GM18868 (cell line): ENCODE results near the gene UNC5B.
"Not testable (repeated sequence)": the region's sequence is repeated elsewhere in the genome, so short reads cannot be mapped to it uniquely, and the experiment has no call there.

ENCODE experiments used
- ATAC-seq: cut with Tn5 transposase; IDR thresholded peaks from one replicate; pipeline ENCODE4 v1.9.1; 2021; ENCODE audit warnings: mild to moderate bottlenecking, moderate library complexity; ENCODE audit not compliant: unreplicated experiment

Gene UNC5B

DNA sequence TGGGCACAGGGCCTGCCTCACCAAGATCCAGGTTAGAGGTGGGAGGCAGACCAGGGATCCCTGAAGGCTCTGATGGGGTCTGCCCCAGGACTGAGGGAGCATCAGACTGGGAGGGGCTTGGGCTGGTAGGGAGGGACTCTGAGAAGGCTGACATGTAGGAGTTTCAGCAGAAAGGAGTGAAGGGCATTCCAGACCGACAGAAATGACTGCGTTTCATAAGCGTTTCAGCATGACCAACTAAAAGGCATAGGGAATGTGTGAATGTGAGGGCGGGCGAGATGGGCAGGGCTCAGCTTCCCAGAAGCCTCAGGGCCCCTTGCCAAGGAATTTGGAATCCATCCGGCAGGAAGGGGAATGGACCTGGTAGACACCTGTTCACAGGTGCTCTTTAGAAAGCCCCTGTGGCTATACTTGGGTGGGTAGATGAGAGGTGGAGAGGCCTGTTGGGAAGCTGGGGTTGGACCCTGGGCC, 81.8 kb downstream of the UNC5B start:
- no peak for ATAC-seq

DNA sequence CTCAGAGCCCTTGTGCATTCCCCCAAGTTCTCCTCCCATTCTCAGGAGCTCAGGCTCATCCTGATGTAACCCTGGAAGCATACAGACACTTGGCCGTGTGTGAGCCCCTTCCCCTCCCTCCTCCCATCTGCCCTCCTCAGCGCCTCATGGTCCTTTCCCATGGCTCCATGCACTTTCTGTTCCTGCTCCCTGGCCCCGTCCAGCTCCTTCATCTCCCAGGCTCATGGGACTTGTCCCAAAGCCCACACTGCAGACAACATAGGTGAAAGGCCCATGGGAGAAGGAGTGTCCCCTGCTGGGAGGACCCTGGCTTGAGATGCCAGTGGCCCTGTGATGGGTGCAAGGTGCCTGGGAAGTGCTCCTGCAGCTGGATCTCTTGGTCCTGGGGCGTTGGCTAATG, 82.5 kb downstream of the UNC5B start:
- no peak for ATAC-seq

DNA sequence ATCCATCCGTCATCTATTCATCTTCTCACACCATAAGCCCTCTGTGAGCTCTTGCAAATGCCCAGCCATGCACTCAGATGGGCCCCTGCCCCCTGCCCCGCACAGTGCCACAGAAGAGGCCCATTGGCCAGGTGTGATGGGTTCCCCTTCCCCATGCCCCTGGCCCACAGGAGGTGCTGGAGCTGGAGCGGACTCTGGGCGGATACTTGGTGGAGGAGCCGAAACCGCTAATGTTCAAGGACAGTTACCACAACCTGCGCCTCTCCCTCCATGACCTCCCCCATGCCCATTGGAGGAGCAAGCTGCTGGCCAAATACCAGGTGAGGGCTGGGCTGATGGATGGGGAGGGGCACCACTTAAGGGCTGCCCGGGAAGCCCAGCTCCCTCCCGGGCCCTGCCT, 83.3 kb downstream of the UNC5B start:
- ATAC-seq: no peak

DNA sequence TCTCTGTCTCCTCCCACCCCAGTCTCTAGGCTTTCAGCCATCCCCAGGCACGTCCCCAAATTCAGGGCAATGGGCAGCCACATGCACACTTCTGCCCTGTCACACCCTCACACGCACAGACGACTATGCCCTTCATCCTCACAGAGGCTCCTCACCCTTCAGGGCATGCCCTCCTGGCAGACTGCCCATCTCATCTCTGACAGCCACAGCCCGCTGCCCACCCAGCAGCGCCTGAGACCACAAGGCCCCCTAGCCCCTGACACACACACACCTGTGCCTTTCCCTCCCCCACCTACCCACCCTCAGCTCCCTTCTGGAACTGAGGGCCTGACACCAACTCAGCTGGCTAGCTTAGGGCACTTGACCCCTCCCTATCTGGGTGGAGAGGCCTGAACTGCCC, 83.7 kb downstream of the UNC5B start:
- ATAC-seq: no peak

DNA sequence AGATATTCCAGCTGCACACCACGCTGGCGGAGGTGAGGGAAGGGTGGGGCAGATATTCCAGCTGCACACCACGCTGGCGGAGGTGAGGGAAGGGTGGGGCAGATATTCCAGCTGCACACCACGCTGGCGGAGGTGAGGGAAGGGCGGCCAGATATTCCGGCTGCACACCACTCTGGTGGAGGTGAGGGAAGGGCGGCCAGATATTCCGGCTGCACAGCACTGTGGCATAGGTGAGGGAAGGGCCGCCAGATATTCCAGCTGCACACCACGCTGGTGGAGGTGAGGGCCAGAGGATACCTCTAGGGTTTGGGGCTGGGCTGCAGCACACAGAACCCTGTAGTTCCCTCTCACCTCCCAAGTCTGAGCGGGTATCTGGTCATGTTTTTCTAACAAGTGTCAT, 84.4 kb downstream of the UNC5B start:
- ATAC-seq: not testable (repeated sequence)

DNA sequence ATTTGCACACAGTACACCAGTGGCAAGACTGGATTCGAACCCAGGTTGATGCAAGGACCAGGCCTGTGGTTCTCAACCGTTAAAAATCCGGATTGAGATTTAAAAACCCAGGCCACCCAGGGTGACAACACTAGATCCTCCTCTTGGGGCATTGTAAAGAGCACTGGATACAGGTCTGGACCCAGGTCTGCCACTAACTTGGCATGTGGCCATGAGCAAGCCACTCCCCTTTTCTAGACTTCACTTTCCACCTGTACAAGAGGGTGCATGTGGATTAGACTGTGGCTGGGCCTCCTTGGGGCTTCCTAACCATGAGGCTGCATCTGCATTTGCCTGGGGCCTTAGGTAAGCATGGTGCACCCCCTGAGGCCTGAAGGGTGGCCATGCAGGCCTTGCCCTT, 85.0 kb downstream of the UNC5B start:
- no peak for ATAC-seq

DNA sequence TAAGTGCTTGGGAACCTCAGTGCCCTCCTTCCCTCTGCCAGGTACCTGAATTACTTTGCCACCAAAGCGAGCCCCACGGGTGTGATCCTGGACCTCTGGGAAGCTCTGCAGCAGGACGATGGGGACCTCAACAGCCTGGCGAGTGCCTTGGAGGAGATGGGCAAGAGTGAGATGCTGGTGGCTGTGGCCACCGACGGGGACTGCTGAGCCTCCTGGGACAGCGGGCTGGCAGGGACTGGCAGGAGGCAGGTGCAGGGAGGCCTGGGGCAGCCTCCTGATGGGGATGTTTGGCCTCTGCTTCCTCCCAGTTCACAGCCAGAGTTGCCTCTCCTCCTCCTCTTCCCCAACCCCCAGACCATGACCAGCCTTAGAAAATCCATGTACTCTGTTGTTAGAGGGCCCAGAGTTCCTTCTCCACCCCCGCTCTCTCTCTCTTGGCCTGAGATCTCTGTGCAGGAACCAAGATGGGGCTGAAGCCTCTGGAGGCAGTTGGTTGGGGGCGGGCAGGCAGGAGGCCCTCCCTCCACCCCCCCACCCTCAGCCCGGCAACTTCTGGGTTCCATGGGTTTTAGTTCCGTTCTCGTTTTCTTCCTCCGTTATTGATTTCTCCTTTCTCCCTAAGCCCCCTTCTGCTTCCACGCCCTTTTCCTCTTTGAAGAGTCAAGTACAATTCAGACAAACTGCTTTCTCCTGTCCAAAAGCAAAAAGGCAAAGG, 86.9 kb downstream of the UNC5B start:
- ATAC-seq: no peak

DNA sequence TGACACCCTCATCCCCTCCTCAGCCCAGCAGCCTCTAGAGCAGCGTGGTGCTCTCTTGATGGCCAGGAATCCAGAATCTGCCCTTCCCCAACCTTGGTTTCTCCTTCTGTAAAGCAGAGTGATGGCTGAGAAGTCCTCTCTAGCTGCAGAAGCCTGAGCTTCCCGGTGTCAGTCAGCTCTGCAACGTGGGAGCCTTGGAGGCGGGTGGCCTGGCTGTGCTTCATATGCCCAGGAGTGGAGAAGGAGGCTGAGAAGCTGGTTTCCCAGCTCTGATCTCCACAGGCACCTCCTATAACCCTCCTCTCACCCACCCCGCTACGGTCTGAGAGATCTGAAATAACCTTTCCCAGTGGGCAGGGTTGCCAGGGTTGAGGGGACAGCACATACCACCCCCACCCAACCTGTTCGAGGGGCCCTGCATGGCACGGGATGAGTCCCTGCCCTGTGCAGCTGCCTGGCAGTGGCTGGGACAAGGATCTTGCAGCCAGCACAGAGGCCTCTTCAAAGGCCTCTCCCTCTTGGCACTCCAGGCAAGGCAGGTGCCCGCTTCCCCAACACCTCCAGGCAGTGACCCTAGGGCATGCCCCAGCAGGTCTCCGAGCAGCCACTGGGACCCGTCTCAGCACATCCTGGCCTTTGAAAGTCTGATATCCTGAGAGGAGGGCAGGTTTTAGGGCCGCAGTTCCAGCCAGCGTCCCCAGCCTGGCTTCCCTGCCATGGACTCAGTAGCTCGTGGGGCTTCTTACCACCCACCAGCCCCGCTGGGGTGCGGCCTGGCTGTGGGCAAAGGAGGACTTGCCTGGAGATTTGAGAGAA, 88.4 kb downstream of the UNC5B start:
- ATAC-seq: no peak

DNA sequence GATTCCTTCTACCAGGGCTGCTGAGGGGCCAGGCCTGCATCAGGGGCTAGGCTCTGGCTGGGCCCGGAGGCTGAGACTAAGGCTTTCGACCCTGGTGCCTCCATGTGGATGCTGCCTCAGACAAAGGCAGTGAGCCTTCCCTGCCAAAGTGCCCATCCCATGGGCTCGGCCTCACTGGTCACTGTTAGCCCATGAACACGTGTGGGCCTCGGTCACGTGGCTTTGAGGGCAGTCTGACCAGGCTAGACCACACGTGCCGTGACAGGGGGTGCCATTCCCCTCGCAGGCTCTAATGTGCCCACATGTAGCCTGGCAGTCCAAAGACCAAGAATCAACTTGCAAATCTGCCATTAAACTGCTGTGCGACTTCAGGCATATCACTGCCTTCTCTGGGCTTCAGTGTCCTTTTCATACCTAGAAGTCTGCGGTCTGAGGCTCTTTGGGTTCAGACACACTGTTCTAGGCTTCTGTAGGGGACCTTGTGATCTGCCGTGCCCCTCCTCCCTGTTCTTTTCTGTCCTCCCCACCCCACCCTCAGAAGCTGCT, 89.1 kb downstream of the UNC5B start:
- ATAC-seq: no peak

DNA sequence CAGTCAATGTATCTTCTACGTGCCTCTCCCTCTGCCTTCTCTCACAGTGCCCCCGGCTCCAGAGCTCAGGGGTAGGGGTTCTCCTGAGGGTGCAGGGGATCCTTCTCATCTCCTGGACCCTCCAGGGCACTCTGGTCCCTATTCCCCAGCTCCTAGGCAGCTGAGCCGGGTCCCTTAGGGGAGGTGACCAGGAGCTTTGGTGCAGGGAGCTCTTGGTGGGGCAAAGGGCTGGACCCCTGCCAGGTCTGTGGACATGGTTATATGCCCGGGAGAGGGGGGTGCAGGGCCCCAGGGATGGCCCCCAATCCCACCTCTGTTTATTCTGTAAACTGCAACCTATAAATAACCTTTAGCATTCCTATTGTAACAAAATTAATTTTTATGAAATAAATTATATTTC, 90.1 kb downstream of the UNC5B start:
- ATAC-seq: no peak

DNA sequence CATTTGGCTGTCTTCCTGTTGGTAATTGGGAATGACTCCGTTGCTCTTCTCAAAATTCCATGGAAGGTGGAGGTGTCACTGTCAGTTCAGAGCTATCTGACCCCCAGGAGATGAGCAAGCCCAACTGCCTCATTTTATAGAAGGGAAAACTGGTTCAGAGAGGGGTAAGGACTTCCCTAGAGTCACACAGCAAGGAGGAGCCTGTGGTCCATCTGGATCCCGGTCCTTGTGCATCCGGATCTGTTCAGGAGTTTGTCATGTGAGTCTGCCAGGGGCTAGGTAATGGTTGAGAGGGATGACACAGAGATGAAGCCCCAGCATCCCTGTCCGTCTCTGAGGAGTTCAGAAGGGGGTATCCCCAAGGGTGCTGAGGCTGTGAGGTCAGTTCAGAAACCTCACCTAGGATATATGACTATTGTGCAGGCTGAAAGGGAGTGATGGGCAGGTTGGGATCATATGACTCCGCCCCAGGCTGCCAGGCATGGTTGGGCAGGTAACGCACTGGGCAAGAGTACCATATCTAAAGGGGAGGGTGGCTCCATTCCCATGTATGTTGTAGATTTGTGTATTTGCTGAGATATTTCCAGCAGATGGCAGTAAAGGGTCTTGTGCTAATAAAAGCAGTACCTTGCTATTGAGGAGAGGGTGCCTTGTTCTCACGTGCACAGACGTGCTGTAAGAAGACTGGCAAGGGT, 90.7 kb downstream of the UNC5B start:
- ATAC-seq: no peak

DNA sequence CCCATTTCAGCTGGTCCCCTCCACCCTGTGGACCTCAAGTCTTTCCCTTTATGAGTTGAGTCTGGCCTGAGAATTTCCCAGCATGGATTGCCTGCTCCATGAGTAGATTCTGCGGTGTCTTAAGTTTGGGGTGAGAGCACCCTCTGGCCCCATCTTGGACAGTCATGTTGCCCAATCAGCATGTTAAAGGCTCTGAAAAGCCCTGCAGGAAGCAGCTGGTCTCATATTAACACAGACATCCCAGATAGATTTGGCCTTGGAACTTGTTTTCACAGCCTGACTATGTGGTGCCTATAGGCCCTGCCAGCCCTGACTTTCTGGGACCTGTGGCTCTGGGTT, 91.2 kb downstream of the UNC5B start:
- no peak for ATAC-seq

DNA sequence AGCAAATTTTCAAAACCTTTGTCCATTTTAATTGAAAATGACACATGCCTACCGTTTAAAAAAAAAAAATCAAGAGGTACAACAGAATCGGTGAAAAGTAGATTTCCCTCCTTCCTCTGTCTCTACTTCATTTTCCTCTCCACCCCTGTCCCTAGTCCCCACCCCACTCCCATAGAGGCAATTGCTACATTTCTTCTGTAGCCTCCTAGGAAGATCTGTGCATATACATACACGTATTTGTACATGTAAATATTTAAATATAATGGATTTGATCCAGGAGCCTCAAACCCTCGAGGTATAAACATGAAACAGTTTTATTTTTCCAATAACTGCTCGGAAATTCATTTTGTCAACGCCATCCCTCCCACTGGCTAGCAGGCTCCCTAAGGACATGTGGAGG, 92.5 kb downstream of the UNC5B start:
- no peak for ATAC-seq

DNA sequence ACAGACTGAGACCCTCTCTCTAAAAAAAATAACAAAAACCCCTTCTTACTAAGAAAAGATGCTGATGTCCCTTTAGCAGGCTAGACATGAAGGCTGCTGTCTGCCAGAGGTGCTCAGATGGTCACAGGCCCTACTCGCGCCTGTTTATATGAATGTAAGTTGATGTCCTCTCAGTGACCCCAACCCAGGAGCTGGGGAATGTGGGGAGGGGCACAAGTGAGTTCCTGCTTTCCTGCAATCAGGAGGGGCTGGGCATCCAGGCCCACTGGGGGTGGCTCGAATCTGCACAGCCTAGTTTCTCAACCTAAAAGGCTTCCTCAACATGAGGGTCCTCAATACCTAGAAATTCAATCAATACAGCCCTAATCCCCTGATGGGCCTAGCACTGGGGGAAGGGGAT, 94.6 kb downstream of the UNC5B start:
- no peak for ATAC-seq

DNA sequence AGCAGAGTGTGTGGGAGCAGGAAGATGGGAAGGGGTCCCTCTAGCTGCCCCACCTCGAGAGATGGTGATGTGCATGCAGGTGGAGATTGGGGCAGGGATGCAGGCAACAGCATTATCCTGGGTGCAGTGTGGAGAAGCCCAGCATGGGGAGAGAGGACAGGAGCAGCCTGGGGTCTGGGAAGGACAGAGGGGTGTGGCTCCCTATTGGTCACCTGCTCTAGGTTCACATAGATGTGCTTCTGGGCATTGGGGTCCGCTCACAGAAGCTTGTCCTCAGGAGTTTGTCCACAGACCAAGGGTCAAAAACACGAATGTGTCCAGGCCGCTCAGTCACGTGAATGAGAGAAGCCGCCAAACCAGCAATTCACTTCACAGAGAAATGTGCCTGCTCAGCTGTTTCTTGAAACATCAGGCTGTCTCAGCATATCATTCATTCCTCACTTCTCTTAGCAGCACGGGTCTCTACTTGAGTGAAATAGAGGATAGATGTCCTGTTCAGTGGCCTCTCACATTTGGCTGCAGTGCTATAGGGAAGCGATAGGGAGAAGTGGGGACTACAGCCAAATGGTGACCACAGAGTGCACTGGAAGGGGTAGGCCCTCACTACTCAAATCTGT, 95.2 kb downstream of the UNC5B start:
- no peak for ATAC-seq

DNA sequence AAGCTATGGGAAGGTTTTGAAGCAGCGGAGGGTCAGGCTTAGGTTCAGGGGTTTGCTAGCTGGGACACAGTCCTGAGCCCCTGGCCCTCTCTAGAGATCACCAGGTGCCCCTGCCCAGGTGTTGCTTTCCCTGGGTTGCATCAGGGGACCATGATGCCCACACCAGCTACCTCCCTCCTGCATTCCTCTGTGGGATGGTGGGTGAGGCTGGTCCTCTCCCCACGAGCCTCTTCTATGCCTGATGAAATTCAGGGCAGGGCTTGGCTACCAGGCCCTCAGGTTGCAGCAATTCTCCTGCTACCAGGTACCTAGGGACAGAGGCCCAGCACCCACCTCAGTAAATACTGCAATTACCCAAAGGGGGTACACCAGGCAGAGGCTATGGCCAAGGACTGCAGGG, 95.9 kb downstream of the UNC5B start:
- ATAC-seq: no peak

DNA sequence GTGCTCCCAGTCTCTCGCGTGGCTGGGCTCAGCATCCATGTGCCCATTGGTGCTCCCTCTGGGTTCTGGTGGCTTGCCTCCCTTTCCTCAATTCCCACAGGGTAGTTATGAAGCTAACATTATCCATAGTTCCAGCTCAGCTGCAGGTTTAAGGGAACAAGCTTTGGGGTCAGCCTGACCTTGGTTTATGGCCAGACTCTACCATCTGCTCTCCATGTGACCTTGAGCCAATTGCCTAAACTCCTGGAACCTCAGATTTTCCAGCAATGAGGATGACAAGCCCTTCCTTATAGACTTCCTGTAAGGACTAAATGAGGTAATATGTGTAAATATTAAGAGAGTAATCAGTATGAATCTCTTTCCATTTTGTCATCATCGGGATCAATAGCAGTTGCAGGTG, 96.6 kb downstream of the UNC5B start:
- ATAC-seq: no peak

DNA sequence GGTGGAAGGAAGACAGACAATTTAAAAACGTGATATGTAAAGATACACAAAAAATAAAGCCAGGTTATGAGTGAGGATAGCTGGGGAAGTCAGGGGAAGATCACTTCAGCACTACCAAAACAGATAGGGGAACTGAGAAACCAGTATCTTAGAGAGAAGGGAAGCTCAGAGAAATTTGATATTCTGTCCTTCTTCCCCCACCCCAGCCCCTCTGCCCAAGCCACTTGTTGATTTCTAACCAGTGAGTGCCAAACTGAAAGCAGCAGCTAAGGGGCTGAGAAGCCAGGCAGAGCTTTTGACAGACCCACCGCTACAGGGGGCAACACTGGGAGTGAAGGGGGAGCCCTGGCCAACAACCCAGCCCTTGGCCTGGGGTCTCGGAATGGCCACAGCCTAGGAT, 97.5 kb downstream of the UNC5B start:
- no peak for ATAC-seq

DNA sequence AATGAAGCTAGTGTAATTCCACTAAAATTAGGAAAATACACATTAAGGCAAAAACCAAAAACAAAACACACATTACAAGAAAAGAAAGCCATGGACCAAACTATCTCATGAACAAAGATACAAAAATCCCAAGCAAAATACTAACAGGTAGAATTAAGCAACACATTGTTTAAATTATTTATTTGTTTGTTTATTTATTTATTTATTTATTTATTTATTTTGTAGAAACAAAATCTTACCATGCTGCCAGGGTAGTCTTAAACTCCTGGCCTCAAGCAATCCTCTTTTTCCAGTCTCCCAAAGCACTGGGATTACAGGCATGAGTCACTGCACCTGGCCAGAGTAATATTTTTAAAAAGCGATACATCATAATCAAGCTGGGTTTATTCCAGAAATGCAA, 99.8 kb downstream of the UNC5B start:
- ATAC-seq: no peak

DNA sequence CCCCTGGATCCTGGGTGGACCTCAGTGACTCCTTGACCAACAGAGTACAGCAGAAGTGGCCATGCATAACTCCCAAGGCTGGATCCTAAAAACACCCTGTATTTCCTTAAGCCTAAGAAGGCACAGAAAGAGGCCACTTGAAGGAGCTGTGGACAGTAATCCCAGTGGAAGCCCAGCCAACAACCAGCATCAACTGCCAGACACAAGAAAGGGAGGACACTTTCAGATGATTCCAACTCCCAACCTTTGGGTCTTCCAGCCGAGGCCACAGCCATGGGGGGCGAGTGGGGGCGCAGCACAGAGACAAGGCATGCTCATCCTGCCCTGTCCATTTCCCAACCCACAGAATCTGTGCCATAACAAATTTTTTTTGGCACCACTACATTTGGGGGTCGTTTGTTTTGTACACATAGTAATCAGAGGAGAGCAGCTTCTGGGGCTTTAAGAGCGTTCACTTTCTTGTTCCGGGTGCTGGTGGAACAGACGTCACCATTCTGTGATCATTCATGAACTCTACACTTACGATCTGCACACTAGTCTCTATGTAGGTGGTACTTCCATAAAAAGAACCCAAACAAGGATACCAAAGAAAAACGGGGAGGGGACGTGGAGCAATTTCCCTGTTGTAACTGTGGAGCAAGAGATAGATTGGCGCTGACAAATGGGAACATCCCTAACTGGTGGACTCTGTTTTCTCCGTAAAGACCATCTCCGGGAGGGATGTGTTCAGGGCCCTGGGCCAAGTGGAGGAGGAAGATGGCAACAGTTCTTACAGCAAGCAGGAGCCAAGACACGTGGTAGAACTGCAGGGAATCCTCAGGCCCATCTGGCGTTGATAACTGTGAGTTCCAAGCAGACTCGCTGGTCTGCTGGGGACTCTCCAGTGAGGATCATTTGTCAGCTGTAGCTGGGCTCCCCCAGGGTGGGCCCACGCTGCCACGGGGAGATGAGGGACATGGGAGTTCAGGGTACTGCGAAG, 100.7 kb downstream of the UNC5B start:
- no peak for ATAC-seq
